ENCODE results near the gene SERBP1. TPM values are rescaled to one million over a fixed set of nuclear protein-coding genes. Genes with fewer than 3 reads are reported as not detected.

SERBP1 gene
- total RNA-seq, 1 donor from 2014 or later, result 137 TPM

- no peak for TF ChIP-seq CTCF (IDR thresholded peaks at IDR 0.05)
- Histone ChIP-seq H3K4me3 (no peak overlapping the region), H3K27me3 (no peaks in the 10 kb centered on the region), H3K36me3 (no peaks in the 10 kb centered on the region), H3K4me1 (no peaks in the 10 kb centered on the region), H3K9me3 (no peaks in the 10 kb centered on the region), H3K27ac (no peak overlapping the region)
- intact Hi-C loops (cut with DNase I), result no loop called here
- DNase-seq, result no peak
- no peak for ATAC-seq
These were observed 59.2 kb downstream of the SERBP1 start for GRCh38 chr1:67371043-67371442.

- no peak for TF ChIP-seq CTCF (IDR thresholded peaks at IDR 0.05)
- Histone ChIP-seq H3K4me3 (no peak overlapping the region), H3K4me1 (no peaks in the 10 kb centered on the region), H3K36me3 (no peaks in the 10 kb centered on the region), H3K27ac (no peak overlapping the region), H3K9me3 (no peaks in the 10 kb centered on the region), H3K27me3 (no peaks in the 10 kb centered on the region)
- intact Hi-C loops (cut with DNase I), result no loop called here
- ATAC-seq (no peak), DNase-seq (no peak)
These were observed 62.1 kb downstream of the SERBP1 start for GRCh38 chr1:67368046-67368514.

- DNase-seq (no peak), ATAC-seq (no peak)
- intact Hi-C loops (cut with DNase I), result no loop called here
- no peak overlapping the region for H3K4me3 ChIP-seq
- H3K4me1 ChIP-seq, result no peaks in the 10 kb centered on the region
- TF ChIP-seq CTCF (IDR thresholded peaks at IDR 0.05), result no peak
- no peaks in the 10 kb centered on the region for H3K36me3 ChIP-seq
- no peak overlapping the region for H3K27ac ChIP-seq
- no peaks in the 10 kb centered on the region for H3K27me3 ChIP-seq
- no peaks in the 10 kb centered on the region for H3K9me3 ChIP-seq
These were observed 62.7 kb downstream of the SERBP1 start for GRCh38 chr1:67367370-67368045.

GRCh38 chr1:67361641-67362040 lies 68.6 kb downstream of the SERBP1 start:
- H3K36me3 ChIP-seq, result no peaks in the 10 kb centered on the region
- intact Hi-C loops (cut with DNase I), result no loop called here
- no peak for ATAC-seq
- H3K9me3 ChIP-seq, result no peaks in the 10 kb centered on the region
- no peaks in the 10 kb centered on the region for H3K4me1 ChIP-seq
- no peak overlapping the region for H3K4me3 ChIP-seq
- TF ChIP-seq CTCF (IDR thresholded peaks at IDR 0.05), result no peak
- DNase-seq, result no peak
- H3K27me3 ChIP-seq, result no peaks in the 10 kb centered on the region
- no peak overlapping the region for H3K27ac ChIP-seq

GRCh38 chr1:67359592-67359991 lies 70.6 kb downstream of the SERBP1 start:
- no peaks in the 10 kb centered on the region for H3K9me3 ChIP-seq
- DNase-seq, result no peak
- intact Hi-C loops (cut with DNase I), result no loop called here

More at GRCh38 chr1:67359592-67359991, 70.6 kb downstream of the SERBP1 start:
- TF ChIP-seq CTCF (IDR thresholded peaks at IDR 0.05), result no peak
- Histone ChIP-seq H3K36me3 (no peaks in the 10 kb centered on the region), H3K27ac (no peak overlapping the region), H3K4me3 (no peak overlapping the region), H3K27me3 (no peaks in the 10 kb centered on the region), H3K4me1 (no peaks in the 10 kb centered on the region)
- ATAC-seq, result no peak

Other genes with a start within 250 kb of the SERBP1 start
- gene IL12RB2, start 122.5 kb downstream of the SERBP1 start, total RNA-seq, result 0.87 TPM

All from upper lobe of right lung (tissue), 1 donor.